HL-60 (cell line): Measurements from ENCODE around the gene ARHGAP30.

ENCODE experiments used
- CTCF ChIP-seq: IDR thresholded peaks from one replicate; pipeline ENCODE4 v1.5.1; 2011; ENCODE audit warnings: low read length, control low read depth, inconsistent platforms; ENCODE audit not compliant: insufficient read depth
- POLR2AphosphoS5 ChIP-seq: IDR thresholded peaks from 2 replicates; pipeline ENCODE4 v1.6.1; 2012; ENCODE audit warnings: low read depth
- REST ChIP-seq: IDR thresholded peaks from 2 replicates; pipeline ENCODE4 v1.6.1; 2012; ENCODE audit warnings: low read depth; ENCODE audit not compliant: insufficient replicate concordance

- TF ChIP-seq CTCF (no peak), REST (no peak), POLR2AphosphoS5 (no peak)
Measured at GRCh38 chr1:161080441-161081405, 11.0 kb upstream of the ARHGAP30 start.
